Stimulated activated CD4-positive, alpha-beta T cell treated with anti-CD3 and anti-CD28 coated beads, Interleukin-12 subunit alpha, Interleukin-12 subunit beta, amount 100 ng/mL, for 48 hours (primary cell): ENCODE measurements around the gene RDH16.
"Not testable (repeated sequence)": the region's sequence is repeated elsewhere in the genome, so short reads cannot be mapped to it uniquely, and the experiment has no call there.

Experiments
- DNase-seq, 3 donors: peaks; one replicate each; pipeline ENCODE4 v3.0.0-alpha.2; 2020; ENCODE audit warnings: low read depth in 2 of 3, low spot score in 1 of 3

The RDH16 gene

GRCh38 chr12:56989861-56990610, 32.6 kb upstream of the RDH16 start:
- no peak for DNase-seq

- DNase-seq, result no peak
These were observed 30.9 kb upstream of the RDH16 start for GRCh38 chr12:56988207-56988739.

GRCh38 chr12:56987551-56988053, 30.2 kb upstream of the RDH16 start:
- peak; percentile 59 to 71 (median 65) for DNase-seq

- no peak for DNase-seq
These were observed 29.6 kb upstream of the RDH16 start for GRCh38 chr12:56987011-56987410.

GRCh38 chr12:56985714-56986113, 28.3 kb upstream of the RDH16 start:
- DNase-seq, result not testable (repeated sequence)

- DNase-seq, result no peak
These were observed 26.0 kb upstream of the RDH16 start for GRCh38 chr12:56983386-56983785.

GRCh38 chr12:56982578-56983236, 25.3 kb upstream of the RDH16 start:
- DNase-seq, result not testable (repeated sequence)

- DNase-seq, result no peak
These were observed 23.6 kb upstream of the RDH16 start for GRCh38 chr12:56980941-56981530.

- DNase-seq, result no peak
These were observed 22.9 kb upstream of the RDH16 start for GRCh38 chr12:56980268-56980667.

- DNase-seq, result no peak
These were observed 22.2 kb upstream of the RDH16 start for GRCh38 chr12:56979628-56980027.

- DNase-seq, result no peak
These were observed 21.2 kb upstream of the RDH16 start for GRCh38 chr12:56978397-56979138.

- not testable (repeated sequence) for DNase-seq
These were observed 20.0 kb upstream of the RDH16 start for GRCh38 chr12:56977361-56977760.

GRCh38 chr12:56974224-56974623, 16.8 kb upstream of the RDH16 start:
- DNase-seq, result not testable (repeated sequence)

GRCh38 chr12:56968910-56969309, 11.5 kb upstream of the RDH16 start:
- DNase-seq, result not testable (repeated sequence)

GRCh38 chr12:56965997-56966642, 8.7 kb upstream of the RDH16 start:
- not testable (repeated sequence) for DNase-seq

GRCh38 chr12:56965124-56965523, 7.7 kb upstream of the RDH16 start:
- not testable (repeated sequence) for DNase-seq

GRCh38 chr12:56963557-56963956, 6.1 kb upstream of the RDH16 start:
- not testable (repeated sequence) for DNase-seq

- not testable (repeated sequence) for DNase-seq
These were observed 4.8 kb upstream of the RDH16 start for GRCh38 chr12:56962247-56962646.

GRCh38 chr12:56958422-56958821, 1.0 kb upstream of the RDH16 start:
- DNase-seq, result no peak

- DNase-seq, result no peak
These were observed 1.7 kb downstream of the RDH16 start for GRCh38 chr12:56955631-56956256.
